CD4-positive, alpha-beta T cell treated with Interleukin-6 at 100 ng/mL for 8 hours (primary cell): ENCODE data around the gene CDC42BPB.
"Not testable (repeated sequence)": the region's sequence is repeated elsewhere in the genome, so short reads cannot be mapped to it uniquely, and the experiment has no call there.

ENCODE experiments used
- DNase-seq: peaks from one replicate; pipeline ENCODE4 v3.0.0-alpha.2; 2020; ENCODE audit warnings: mixed read lengths, low spot score

The CDC42BPB gene

DNA sequence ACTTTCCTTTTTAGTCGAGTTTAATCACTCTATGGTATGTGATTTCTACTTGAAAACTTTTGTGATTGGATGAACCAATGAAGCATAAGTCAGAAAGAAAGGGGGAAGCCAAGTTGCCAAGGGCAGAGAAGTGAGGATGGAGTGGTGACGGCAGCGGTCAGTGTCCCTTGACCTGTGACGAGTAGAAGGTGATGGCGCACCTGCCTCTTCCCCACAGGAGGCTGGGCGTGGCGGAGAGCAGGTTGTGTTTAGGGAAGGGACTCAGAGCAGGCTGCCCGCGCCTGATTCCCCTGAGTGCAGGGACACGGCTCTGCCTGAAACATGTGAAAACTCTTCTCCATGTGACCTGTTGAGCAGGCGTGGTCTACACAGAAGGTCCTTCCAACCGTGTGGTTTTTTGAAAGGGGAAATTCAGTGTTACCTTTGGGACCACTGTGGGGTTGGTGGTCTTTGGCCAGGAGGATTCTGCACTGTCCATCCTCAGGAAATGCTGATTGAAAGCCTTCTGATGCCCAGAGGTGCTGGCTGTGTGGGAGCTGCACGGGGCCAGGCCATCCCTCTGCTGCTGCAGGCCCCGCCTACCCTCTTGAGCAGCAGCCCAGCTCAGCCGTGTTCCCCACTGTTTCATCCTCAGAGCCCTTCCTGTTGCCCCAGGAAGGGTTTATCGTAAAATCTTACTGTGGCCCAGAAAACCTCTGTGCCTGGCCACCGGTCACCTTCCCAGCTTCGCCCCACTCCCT lies 158.4 kb downstream of the CDC42BPB start:
- no peak for DNase-seq

GRCh38 chr14:102898298-102898697 lies 159.1 kb downstream of the CDC42BPB start:
- DNase-seq = no peak

- DNase-seq = no peak
Observed at GRCh38 chr14:102897299-102898027, 159.9 kb downstream of the CDC42BPB start.

GRCh38 chr14:102896735-102897134 lies 160.6 kb downstream of the CDC42BPB start:
- not testable (repeated sequence) for DNase-seq

DNA sequence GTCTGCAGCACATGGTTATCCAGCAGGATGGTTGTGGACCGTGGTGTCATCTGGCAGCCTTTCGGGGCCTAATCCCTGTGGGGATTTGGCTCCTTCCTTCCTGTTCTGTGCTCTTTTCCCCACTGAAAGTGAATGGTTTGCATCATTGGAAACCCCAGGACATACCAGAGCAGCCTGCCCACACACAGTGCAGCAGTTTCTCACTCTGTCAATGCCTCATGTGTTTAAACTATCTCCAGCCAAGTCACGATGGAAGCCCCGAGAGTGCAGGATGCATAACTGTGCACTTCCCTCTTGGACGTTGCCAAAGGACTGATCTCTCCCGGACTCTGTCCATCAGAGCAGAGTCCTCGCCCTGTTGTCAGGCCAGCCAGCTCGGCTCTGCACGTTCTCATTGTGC lies 163.9 kb downstream of the CDC42BPB start:
- no peak for DNase-seq

DNA sequence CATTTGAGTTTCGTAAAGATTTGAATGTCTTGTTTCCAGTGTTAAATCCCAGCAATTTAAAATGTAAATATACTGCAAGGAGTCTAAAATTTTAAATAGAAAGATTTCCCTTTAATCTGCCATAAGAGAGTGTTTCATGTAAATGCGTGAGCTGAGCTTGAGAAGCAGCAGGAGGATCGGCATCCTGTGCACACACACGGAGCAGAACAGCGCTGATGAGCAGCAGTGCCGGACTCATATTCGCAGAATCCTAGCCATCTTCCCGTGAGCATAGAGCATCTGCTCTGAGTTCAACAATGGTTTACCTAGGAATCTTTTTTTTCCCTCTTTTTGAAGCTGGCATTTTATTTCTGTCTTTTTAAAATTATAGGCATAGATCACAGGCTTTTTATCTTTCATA lies 164.7 kb downstream of the CDC42BPB start:
- DNase-seq = no peak

DNA sequence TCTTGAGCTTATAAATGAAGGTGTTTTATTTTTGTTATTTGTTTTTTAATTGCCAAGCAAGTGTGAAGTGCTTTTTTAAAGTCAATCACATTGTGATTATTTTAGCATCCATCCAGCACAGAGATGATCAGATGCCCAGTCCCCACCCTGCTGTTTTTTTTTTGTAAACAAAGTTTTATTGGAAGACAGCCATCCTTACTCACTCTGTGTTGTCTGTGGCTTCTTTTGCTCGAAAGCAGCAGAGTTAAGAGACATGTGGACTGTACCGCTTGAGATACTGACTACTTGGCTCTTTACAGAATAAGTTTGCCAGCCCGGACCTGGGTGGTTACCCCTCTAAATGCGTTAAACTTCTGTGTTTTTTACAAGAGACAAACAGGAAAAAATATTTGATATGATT lies 165.8 kb downstream of the CDC42BPB start:
- DNase-seq = no peak

DNA sequence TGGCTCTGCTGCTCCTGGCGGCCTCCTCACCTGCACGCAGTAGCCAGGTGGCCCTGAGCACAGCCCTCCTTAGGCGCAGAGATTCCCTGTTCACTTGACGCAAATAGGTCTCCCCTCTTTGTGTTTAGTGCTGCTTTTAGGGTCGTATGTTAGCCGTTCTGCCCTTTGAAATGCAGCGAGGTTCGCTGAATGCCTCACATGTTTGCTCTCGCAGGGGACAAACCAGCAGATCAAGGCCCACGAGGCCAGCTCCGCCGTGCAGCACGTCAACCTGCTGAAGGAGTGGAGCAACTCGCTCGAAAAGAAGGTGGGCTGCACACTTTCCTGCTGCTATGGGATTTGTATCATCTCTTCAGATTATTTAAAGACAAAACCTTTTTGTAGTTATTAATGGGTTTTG lies 166.2 kb downstream of the CDC42BPB start:
- DNase-seq = no peak

- DNase-seq = no peak
Observed at GRCh38 chr14:102889615-102890014, 167.7 kb downstream of the CDC42BPB start.

DNA sequence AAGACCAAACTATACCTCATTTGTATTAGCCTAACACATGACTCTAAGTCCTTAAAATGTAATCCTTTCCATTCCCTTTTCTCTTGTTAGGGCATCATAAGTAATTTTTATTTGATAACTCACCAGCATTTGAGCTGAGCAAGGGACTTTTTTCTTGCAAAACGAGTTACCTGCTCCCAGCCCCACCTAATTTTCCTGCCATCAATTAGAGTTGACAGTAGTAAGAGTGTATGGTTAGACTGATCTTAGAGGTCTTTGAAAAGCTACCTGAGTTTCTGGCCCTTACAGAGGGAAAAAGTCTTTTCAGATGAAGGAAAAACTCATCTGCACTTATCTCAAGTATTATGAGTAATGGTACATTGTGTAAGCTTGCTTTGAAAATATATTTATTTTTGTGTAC lies 168.6 kb downstream of the CDC42BPB start:
- no peak for DNase-seq

DNA sequence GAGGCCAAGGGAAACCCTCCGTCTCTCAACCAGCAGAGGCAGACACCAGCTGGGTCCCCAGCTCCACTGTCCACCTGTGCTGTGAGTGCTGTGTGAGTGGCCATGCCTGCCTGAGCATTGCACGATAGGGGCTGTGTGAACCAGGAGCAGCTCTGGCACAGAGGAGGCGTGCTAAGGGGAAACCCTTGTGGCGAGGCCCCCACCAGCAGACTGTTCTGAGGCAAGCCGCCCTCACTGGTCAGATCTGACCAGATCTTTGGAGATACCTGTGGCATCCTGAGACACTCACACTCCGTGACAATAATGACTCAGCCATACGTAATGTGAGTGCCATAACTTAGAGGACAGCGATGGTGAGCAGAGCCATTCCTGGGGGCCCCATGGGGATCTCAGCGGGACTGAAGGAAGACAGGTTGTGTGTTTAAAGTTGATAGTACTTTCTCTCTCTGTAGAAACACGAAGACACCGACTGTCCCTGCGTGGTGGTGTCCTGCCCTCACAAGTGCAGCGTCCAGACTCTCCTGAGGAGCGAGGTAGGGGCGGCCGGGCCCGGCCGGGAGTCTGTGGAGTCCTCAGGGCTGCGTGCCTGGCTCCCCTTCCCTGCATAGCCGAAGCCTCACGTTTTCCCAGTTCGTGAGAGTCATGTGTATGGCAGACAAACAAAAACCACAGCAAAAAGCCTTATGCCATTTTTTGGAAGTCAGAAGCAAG lies 171.5 kb downstream of the CDC42BPB start:
- no peak for DNase-seq

DNA sequence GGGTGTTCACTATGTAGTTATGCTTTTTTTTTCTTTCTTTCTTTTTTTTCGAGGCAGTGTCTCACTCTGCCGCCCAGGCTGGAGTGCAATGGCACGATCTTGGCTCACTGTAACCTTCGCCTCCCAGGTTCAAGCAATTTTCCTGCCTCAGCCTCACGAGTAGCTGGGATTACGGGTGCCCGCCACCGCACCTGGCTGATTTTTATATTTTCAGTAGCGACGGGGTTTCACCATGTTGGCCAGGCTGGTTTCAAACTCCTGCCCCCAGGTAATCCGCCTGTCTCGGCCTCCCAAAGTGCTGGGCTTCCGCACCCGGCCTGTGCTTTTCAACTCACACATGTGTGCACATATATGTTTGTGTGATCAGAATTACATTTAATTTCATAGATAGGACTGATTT lies 173.8 kb downstream of the CDC42BPB start:
- no peak for DNase-seq

DNA sequence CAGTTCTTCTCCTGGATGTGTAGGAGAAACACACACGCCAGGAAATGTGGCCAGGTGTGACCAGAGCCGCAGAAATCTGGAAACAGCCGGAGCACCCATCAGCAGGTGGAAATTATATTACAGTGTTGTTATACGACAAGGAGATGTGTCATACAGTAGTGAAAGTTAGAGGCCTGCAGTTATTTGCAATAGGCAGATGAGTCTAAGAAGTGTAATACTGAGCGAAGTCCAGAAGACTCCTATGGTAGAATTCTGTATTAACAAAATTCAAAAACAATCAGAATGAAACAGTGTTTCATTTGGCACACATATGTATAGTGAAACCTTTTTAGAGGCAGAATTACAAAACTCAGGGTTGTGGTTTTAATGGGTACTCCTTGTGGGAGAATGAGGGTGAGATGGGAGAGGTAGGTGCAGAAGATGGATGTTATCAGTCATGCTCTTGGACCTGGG lies 174.2 kb downstream of the CDC42BPB start:
- DNase-seq = no peak
